Endodermal cell (in vitro differentiated cells): ENCODE measurements around the gene SNAPC1. TPM values are rescaled to one million over a fixed set of nuclear protein-coding genes. Genes with fewer than 3 reads are reported as not detected.

Source experiments
- DNase-seq: peaks from one replicate; pipeline ENCODE4 v3.0.0-alpha.2; 2017
- H3K27ac ChIP-seq: 2 replicates; pipeline ENCODE4 v1.5.1; 2013; ENCODE audit warnings: mild to moderate bottlenecking, low read depth, low read length, moderate library complexity
- H3K27me3 ChIP-seq: 2 replicates; pipeline ENCODE4 v1.6.1; 2013; ENCODE audit warnings: mild to moderate bottlenecking, low read length, moderate library complexity; ENCODE audit not compliant: insufficient read depth, control insufficient read depth, poor library complexity, severe bottlenecking
- H3K36me3 ChIP-seq: 2 replicates; pipeline ENCODE4 v1.7.0; 2013; ENCODE audit warnings: mild to moderate bottlenecking, low read length, moderate library complexity; ENCODE audit not compliant: control insufficient read depth, insufficient read depth
- H3K4me1 ChIP-seq: one replicate; pipeline ENCODE4 v1.7.0; 2013; ENCODE audit warnings: low read length; ENCODE audit not compliant: control insufficient read depth, insufficient read depth
- H3K4me3 ChIP-seq: 2 replicates; pipeline ENCODE4 v1.5.1; 2013; ENCODE audit warnings: mild to moderate bottlenecking, low read length, moderate library complexity
- H3K9ac ChIP-seq: 2 replicates; pipeline ENCODE4 v1.6.1; 2013; ENCODE audit warnings: mild to moderate bottlenecking, low read length, moderate library complexity; ENCODE audit not compliant: poor library complexity, severe bottlenecking; ENCODE audit errors: extremely low read depth
- H3K9me3 ChIP-seq: 2 replicates; pipeline ENCODE4 v1.6.1; 2013; ENCODE audit warnings: mild to moderate bottlenecking, low read length, moderate library complexity; ENCODE audit not compliant: control insufficient read depth
- H3K27ac Mint-ChIP-seq: 2 replicates; pipeline ENCODE4 v1.8.0; 2020; ENCODE audit warnings: mixed read lengths
- H3K27me3 Mint-ChIP-seq: 2 replicates; pipeline ENCODE4 v1.8.0; 2021; ENCODE audit warnings: mild to moderate bottlenecking, mixed read lengths; ENCODE audit not compliant: insufficient read depth
- H3K36me3 Mint-ChIP-seq: 2 replicates; pipeline ENCODE4 v1.8.0; 2020; ENCODE audit warnings: low read depth, mixed read lengths
- H3K4me1 Mint-ChIP-seq: 2 replicates; pipeline ENCODE4 v1.8.0; 2020; ENCODE audit warnings: mixed read lengths
- H3K4me3 Mint-ChIP-seq: 2 replicates; pipeline ENCODE4 v1.8.0; 2020; ENCODE audit warnings: mild to moderate bottlenecking, moderate library complexity, mixed read lengths
- H3K9me3 Mint-ChIP-seq: 2 replicates; pipeline ENCODE4 v1.8.0; 2020; ENCODE audit warnings: mild to moderate bottlenecking, mixed read lengths
- WGBS, 2 experiments: methylation state at CpG; one replicate each; pipeline versions ENCODE4 v1.1.5 to v1.1.7; 2013; ENCODE audit warnings: missing lambda C conversion rate in 2 of 2, mixed read lengths in 1 of 2; ENCODE audit not compliant: insufficient coverage in 1 of 2, insufficient read length in 1 of 2; 5-methylcytosine and 5-hydroxymethylcytosine counted together
- total RNA-seq, 2 donors: library from RNA; stranded (reverse); fragmentation: NEBNext Ultra II Directional in 1 of 2; extraction: Animal tissue kit (Norgen Biotek cat#: 25700) in 1 of 2; gene quantifications; 2 replicates in 1 of 2; 3 replicates in 1 of 2; pipeline ENCODE4 v1.2.1, GENCODE V29; 2021
- TF ChIP-seq, protein P1 (sequence below): fragments of 200-600 bp; sonication (generic); conservative IDR thresholded peaks from 2 replicates; pipeline ENCODE4 v1.5.0; 2021; ENCODE audit warnings: antibody characterized with exemption, mild to moderate bottlenecking

SNAPC1 gene
- total RNA-seq, 2 donors from 2014 or later: 8.6 to 21.6 TPM

DNA sequence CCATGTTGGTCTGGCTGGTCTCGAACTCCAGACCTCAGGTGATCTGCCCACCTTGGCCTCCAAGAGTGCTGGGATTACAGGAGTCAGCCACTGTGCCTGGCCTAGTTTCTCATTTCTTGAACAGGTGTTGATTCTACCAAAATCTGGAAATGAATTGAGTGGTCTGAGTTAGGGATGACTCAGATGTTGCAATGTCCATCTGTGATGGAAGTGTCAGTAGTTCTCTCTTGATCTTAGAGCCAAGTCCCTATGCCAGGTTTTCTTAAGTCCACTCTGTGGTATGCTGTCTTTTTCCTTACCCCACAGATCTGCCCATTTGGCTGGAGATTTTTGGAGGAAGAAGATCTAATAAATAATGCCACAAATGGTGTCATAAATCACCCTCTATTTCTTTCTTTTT is 12.6 kb downstream of the SNAPC1 start:
- TF ChIP-seq, protein P1, sequence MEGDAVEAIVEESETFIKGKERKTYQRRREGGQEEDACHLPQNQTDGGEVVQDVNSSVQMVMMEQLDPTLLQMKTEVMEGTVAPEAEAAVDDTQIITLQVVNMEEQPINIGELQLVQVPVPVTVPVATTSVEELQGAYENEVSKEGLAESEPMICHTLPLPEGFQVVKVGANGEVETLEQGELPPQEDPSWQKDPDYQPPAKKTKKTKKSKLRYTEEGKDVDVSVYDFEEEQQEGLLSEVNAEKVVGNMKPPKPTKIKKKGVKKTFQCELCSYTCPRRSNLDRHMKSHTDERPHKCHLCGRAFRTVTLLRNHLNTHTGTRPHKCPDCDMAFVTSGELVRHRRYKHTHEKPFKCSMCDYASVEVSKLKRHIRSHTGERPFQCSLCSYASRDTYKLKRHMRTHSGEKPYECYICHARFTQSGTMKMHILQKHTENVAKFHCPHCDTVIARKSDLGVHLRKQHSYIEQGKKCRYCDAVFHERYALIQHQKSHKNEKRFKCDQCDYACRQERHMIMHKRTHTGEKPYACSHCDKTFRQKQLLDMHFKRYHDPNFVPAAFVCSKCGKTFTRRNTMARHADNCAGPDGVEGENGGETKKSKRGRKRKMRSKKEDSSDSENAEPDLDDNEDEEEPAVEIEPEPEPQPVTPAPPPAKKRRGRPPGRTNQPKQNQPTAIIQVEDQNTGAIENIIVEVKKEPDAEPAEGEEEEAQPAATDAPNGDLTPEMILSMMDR: no peak
- H3K27ac Mint-ChIP-seq: no peak overlapping the region

GRCh38 chr14:61780125-61780524 is 17.9 kb downstream of the SNAPC1 start:
- no peak for DNase-seq
- peak overlapping the region; percentile 44 for H3K27ac Mint-ChIP-seq
- Histone ChIP-seq H3K27me3 (no peaks in the 10 kb centered on the region), H3K4me3 (no peak overlapping the region), H3K9me3 (no peaks in the 10 kb centered on the region), H3K27ac (no peak overlapping the region), H3K4me1 (no peaks in the 10 kb centered on the region), H3K36me3 (peaks cover 93% of the 10 kb centered on the region), H3K9ac (no peak overlapping the region)
- no peaks in the 10 kb centered on the region for H3K9me3 Mint-ChIP-seq
- no peak overlapping the region for H3K4me3 Mint-ChIP-seq
- no peaks in the 10 kb centered on the region for H3K27me3 Mint-ChIP-seq
- 94 to 98% methylated on average over 3 of the region's 3 CpGs for WGBS, 2 experiments
- TF ChIP-seq, protein P1: no peak
- H3K4me1 Mint-ChIP-seq: no peaks in the 10 kb centered on the region
- H3K36me3 Mint-ChIP-seq: peaks cover 78% of the 10 kb centered on the region

More for the DNA sequence above, 12.6 kb downstream of the SNAPC1 start:
- Histone ChIP-seq H3K4me3 (no peak overlapping the region), H3K36me3 (peaks cover 84% of the 10 kb centered on the region), H3K27ac (no peak overlapping the region), H3K9ac (no peak overlapping the region), H3K9me3 (no peaks in the 10 kb centered on the region), H3K4me1 (no peaks in the 10 kb centered on the region), H3K27me3 (no peaks in the 10 kb centered on the region)
- Mint-ChIP-seq H3K27me3 (no peaks in the 10 kb centered on the region), H3K4me3 (no peak overlapping the region), H3K36me3 (peaks cover 84% of the 10 kb centered on the region), H3K9me3 (no peaks in the 10 kb centered on the region), H3K4me1 (no peaks in the 10 kb centered on the region)
- 100% methylated on average over 1 of the region's 1 CpG for WGBS, 2 experiments
- DNase-seq: no peak

DNA sequence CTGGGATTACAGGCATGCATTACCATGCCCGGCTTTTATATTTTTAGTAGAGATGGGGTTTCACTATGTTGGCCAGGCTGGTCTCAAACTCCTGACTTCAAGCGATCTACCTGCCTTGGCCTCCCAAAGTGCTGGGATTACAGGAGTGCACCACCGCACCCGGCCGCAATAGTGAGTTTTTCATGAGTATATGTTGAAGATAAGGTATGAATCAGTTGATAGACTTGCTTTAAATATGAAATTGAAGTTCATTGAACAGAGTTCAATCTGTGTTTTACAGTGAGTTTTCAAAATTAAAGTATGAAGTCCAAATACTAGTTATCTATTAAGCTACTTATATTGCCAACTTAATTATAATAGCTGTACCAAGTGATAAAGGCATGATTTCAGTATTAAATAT is 35.1 kb downstream of the SNAPC1 start:
- Histone ChIP-seq H3K36me3 (peaks cover 37% of the 10 kb centered on the region), H3K9ac (no peak overlapping the region), H3K4me1 (no peaks in the 10 kb centered on the region), H3K27ac (no peak overlapping the region), H3K9me3 (no peaks in the 10 kb centered on the region), H3K4me3 (no peak overlapping the region), H3K27me3 (no peaks in the 10 kb centered on the region)
- Mint-ChIP-seq H3K4me1 (no peaks in the 10 kb centered on the region), H3K9me3 (no peaks in the 10 kb centered on the region), H3K4me3 (no peak overlapping the region), H3K36me3 (peaks cover 28% of the 10 kb centered on the region), H3K27ac (no peak overlapping the region), H3K27me3 (no peaks in the 10 kb centered on the region)
- 92 to 96% methylated on average over 4 to 5 of the region's 5 CpGs for WGBS, 2 experiments
- DNase-seq: no peak
- TF ChIP-seq, protein P1: no peak
